ENCODE data around the gene URB1. TPM values are rescaled to one million over a fixed set of nuclear protein-coding genes. Genes with fewer than 3 reads are reported as not detected.
"Not testable (repeated sequence)": the region's sequence is repeated elsewhere in the genome, so short reads cannot be mapped to it uniquely, and the experiment has no call there.

Gene URB1
- polyA plus RNA-seq, 6 donors from 2014 or later = 1.3 to 4.9 (median 3.2) TPM

- Mint-ChIP-seq H3K27ac (peak overlapping the region in 2 of 6 donors; percentile 49 to 69), H3K27me3 (no peaks in the 10 kb centered on the region), H3K4me1 (peaks cover 0 to 1% (median 0%) of the 10 kb centered on the region in 3 donors), H3K9me3 (no peaks in the 10 kb centered on the region), H3K4me3 (no peak overlapping the region), H3K36me3 (peaks cover 0 to 8% of the 10 kb centered on the region in 2 donors)
- DNase-seq = no peak
- no peak for ATAC-seq (ENCODE audit: low read depth in 2 of 2)
Measured at GRCh38 chr21:32312326-32312725, 80.5 kb downstream of the URB1 start.

GRCh38 chr21:32311621-32312020 lies 81.2 kb downstream of the URB1 start:
- Mint-ChIP-seq H3K27ac (no peak overlapping the region), H3K27me3 (no peaks in the 10 kb centered on the region), H3K36me3 (peaks cover 6 to 13% of the 10 kb centered on the region in 2 donors), H3K4me1 (peaks cover 0 to 1% (median 0%) of the 10 kb centered on the region in 3 donors), H3K9me3 (no peaks in the 10 kb centered on the region), H3K4me3 (no peak overlapping the region)
- no peak for ATAC-seq (ENCODE audit: low read depth in 2 of 2)
- DNase-seq = no peak

GRCh38 chr21:32310976-32311375 lies 81.8 kb downstream of the URB1 start:
- not testable (repeated sequence) for ATAC-seq (ENCODE audit: low read depth in 2 of 2); H3K4me1 Mint-ChIP-seq; H3K9me3 Mint-ChIP-seq; DNase-seq; H3K27me3 Mint-ChIP-seq; H3K4me3 Mint-ChIP-seq
- peaks cover 10 to 13% of the 10 kb centered on the region in 2 donors for H3K36me3 Mint-ChIP-seq
- H3K27ac Mint-ChIP-seq = peak overlapping the region in 1 of 6 donors; percentile 72

GRCh38 chr21:32309906-32310460 lies 82.8 kb downstream of the URB1 start:
- Mint-ChIP-seq H3K27me3 (no peaks in the 10 kb centered on the region), H3K36me3 (peaks cover 10 to 13% of the 10 kb centered on the region in 2 donors), H3K9me3 (no peaks in the 10 kb centered on the region), H3K4me1 (peaks cover 0 to 1% (median 0%) of the 10 kb centered on the region in 3 donors), H3K27ac (no peak overlapping the region), H3K4me3 (no peak overlapping the region)
- DNase-seq = no peak
- ATAC-seq (ENCODE audit: low read depth in 2 of 2) = no peak

GRCh38 chr21:32308696-32309095 lies 84.1 kb downstream of the URB1 start:
- no peaks in the 10 kb centered on the region for H3K9me3 Mint-ChIP-seq
- no peak overlapping the region for H3K27ac Mint-ChIP-seq
- ATAC-seq (ENCODE audit: low read depth in 2 of 2) (no peak), DNase-seq (no peak)
- H3K4me1 Mint-ChIP-seq = peaks cover 0 to 1% (median 0%) of the 10 kb centered on the region in 3 donors
- H3K36me3 Mint-ChIP-seq = peaks cover 9 to 10% of the 10 kb centered on the region in 2 donors
- no peaks in the 10 kb centered on the region for H3K27me3 Mint-ChIP-seq
- no peak overlapping the region for H3K4me3 Mint-ChIP-seq

GRCh38 chr21:32307706-32308105 lies 85.1 kb downstream of the URB1 start:
- DNase-seq = no peak
- Mint-ChIP-seq H3K27ac (no peak overlapping the region), H3K4me3 (no peak overlapping the region), H3K36me3 (peaks cover 9 to 10% of the 10 kb centered on the region in 2 donors), H3K4me1 (peaks cover 0 to 1% (median 0%) of the 10 kb centered on the region in 3 donors), H3K27me3 (no peaks in the 10 kb centered on the region), H3K9me3 (no peaks in the 10 kb centered on the region)
- no peak for ATAC-seq (ENCODE audit: low read depth in 2 of 2)

- ATAC-seq (ENCODE audit: low read depth in 2 of 2) (no peak), DNase-seq (no peak)
- H3K9me3 Mint-ChIP-seq = no peaks in the 10 kb centered on the region
- no peaks in the 10 kb centered on the region for H3K4me1 Mint-ChIP-seq
- peak overlapping the region in 1 of 6 donors; percentile 47 for H3K27ac Mint-ChIP-seq
- H3K4me3 Mint-ChIP-seq = no peak overlapping the region
- H3K27me3 Mint-ChIP-seq = no peaks in the 10 kb centered on the region
- peaks cover 10 to 19% of the 10 kb centered on the region in 2 donors for H3K36me3 Mint-ChIP-seq
Measured at GRCh38 chr21:32306021-32306780, 86.6 kb downstream of the URB1 start.

GRCh38 chr21:32304998-32305397 lies 87.8 kb downstream of the URB1 start:
- ATAC-seq (ENCODE audit: low read depth in 2 of 2) (no peak), DNase-seq (no peak)
- no peaks in the 10 kb centered on the region for H3K27me3 Mint-ChIP-seq

GRCh38 chr21:32303385-32303784 lies 89.4 kb downstream of the URB1 start:
- ATAC-seq (ENCODE audit: low read depth in 2 of 2) = no peak
- Mint-ChIP-seq H3K4me3 (peak overlapping the region in 1 of 8 donors; percentile 59), H3K9me3 (no peaks in the 10 kb centered on the region), H3K27ac (no peak overlapping the region), H3K36me3 (peaks cover 10 to 15% of the 10 kb centered on the region in 2 donors), H3K4me1 (peaks cover 0 to 1% (median 0%) of the 10 kb centered on the region in 3 donors), H3K27me3 (no peaks in the 10 kb centered on the region)
- DNase-seq = no peak

More at GRCh38 chr21:32304998-32305397, 87.8 kb downstream of the URB1 start:
- Mint-ChIP-seq H3K4me1 (peaks cover 0 to 1% (median 0%) of the 10 kb centered on the region in 3 donors), H3K36me3 (peaks cover 10 to 19% of the 10 kb centered on the region in 2 donors), H3K27ac (no peak overlapping the region), H3K4me3 (no peak overlapping the region), H3K9me3 (no peaks in the 10 kb centered on the region)

GRCh38 chr21:32302560-32302959 lies 90.3 kb downstream of the URB1 start:
- H3K36me3 Mint-ChIP-seq = peaks cover 10 to 15% of the 10 kb centered on the region in 2 donors
- H3K4me1 Mint-ChIP-seq = peaks cover 0 to 1% (median 0%) of the 10 kb centered on the region in 3 donors
- no peak overlapping the region for H3K4me3 Mint-ChIP-seq
- H3K27me3 Mint-ChIP-seq = no peaks in the 10 kb centered on the region
- ATAC-seq (ENCODE audit: low read depth in 2 of 2) = no peak
- no peak for DNase-seq
- no peak overlapping the region for H3K27ac Mint-ChIP-seq
- H3K9me3 Mint-ChIP-seq = no peaks in the 10 kb centered on the region

GRCh38 chr21:32301596-32301995 lies 91.2 kb downstream of the URB1 start:
- Mint-ChIP-seq H3K27ac (no peak overlapping the region), H3K27me3 (no peaks in the 10 kb centered on the region), H3K4me3 (no peak overlapping the region), H3K36me3 (peaks cover 4 to 10% of the 10 kb centered on the region in 2 donors), H3K4me1 (peaks cover 0 to 1% (median 0%) of the 10 kb centered on the region in 3 donors), H3K9me3 (no peaks in the 10 kb centered on the region)
- ATAC-seq (ENCODE audit: low read depth in 2 of 2) (no peak), DNase-seq (no peak)

GRCh38 chr21:32300117-32300681 lies 92.6 kb downstream of the URB1 start:
- H3K4me3 Mint-ChIP-seq = no peak overlapping the region
- ATAC-seq (ENCODE audit: low read depth in 2 of 2) = no peak
- no peak overlapping the region for H3K27ac Mint-ChIP-seq
- no peaks in the 10 kb centered on the region for H3K9me3 Mint-ChIP-seq
- H3K36me3 Mint-ChIP-seq = peaks cover 0 to 10% of the 10 kb centered on the region in 2 donors
- DNase-seq = no peak
- H3K27me3 Mint-ChIP-seq = no peaks in the 10 kb centered on the region
- peaks cover 0 to 1% (median 0%) of the 10 kb centered on the region in 3 donors for H3K4me1 Mint-ChIP-seq

- DNase-seq = no peak
- Mint-ChIP-seq H3K4me1 (peaks cover 0 to 1% (median 0%) of the 10 kb centered on the region in 3 donors), H3K4me3 (no peak overlapping the region), H3K36me3 (peaks cover 0 to 10% of the 10 kb centered on the region in 2 donors), H3K27ac (no peak overlapping the region), H3K27me3 (no peaks in the 10 kb centered on the region), H3K9me3 (no peaks in the 10 kb centered on the region)
- no peak for ATAC-seq (ENCODE audit: low read depth in 2 of 2)
Measured at GRCh38 chr21:32299695-32300094, 93.1 kb downstream of the URB1 start.

- ATAC-seq (ENCODE audit: low read depth in 2 of 2) = no peak
- H3K4me3 Mint-ChIP-seq = no peak within 1 kb of the TSS
- peaks cover 0 to 1% (median 0%) of the 10 kb centered on the region in 3 donors for H3K4me1 Mint-ChIP-seq
- peaks cover 0 to 10% of the 10 kb centered on the region in 2 donors for H3K36me3 Mint-ChIP-seq
- no peaks in the 10 kb centered on the region for H3K27me3 Mint-ChIP-seq
- no peak for DNase-seq
- no peaks in the 10 kb centered on the region for H3K9me3 Mint-ChIP-seq
- H3K27ac Mint-ChIP-seq = no peak within 1 kb of the TSS
Measured at GRCh38 chr21:32298658-32299081, 94.1 kb downstream of the URB1 start, which contains the start of gene MRAP. Gene MRAP, plus strand, starts transcription at chr21:32298855. Its CDS starts 117 bp downstream, at chr21:32298972.
